Measurements from ENCODE around the gene ZNF396. TPM values are rescaled to one million over a fixed set of nuclear protein-coding genes. Genes with fewer than 3 reads are reported as not detected.
A peak's percentile ranks its signal among the peaks of the same experiment; 100 is the strongest.

ZNF396 gene
- total RNA-seq, 1 experiment from 2014 or later = 1.4 TPM

GRCh38 chr18:35355140-35355618 lies 22.0 kb downstream of the ZNF396 start:
- Histone ChIP-seq H3K9me3 (ENCODE audit: low read length) (peaks cover 14% of the 10 kb centered on the region), H2AFZ (ENCODE audit: low read length) (peak overlapping the region; percentile 79; the same call in 1 of the 2 replicates), H3K9ac (ENCODE audit: low read length) (no peak overlapping the region), H3K4me3 (ENCODE audit: low read length) (no peak overlapping the region), H4K20me1 (ENCODE audit: insufficient read depth, low read depth, low read length) (no peaks in the 10 kb centered on the region), H3K79me2 (ENCODE audit: low read length) (no peaks in the 10 kb centered on the region), H3K27ac (ENCODE audit: low read length) (no peak overlapping the region), H3K4me2 (ENCODE audit: low read depth, low read length, poor library complexity, severe bottlenecking) (peak overlapping the region; percentile 22), H3K27me3 (ENCODE audit: low read length) (no peaks in the 10 kb centered on the region), H3K36me3 (ENCODE audit: insufficient read depth, low read length) (no peaks in the 10 kb centered on the region), H3K9me2 (replicated peaks; ENCODE audit: insufficient read depth, low read length) (no peaks in the 10 kb centered on the region), H3K4me1 (ENCODE audit: low read length) (peaks cover 6% of the 10 kb centered on the region)
- DNase-seq = peak; percentile 90

DNA sequence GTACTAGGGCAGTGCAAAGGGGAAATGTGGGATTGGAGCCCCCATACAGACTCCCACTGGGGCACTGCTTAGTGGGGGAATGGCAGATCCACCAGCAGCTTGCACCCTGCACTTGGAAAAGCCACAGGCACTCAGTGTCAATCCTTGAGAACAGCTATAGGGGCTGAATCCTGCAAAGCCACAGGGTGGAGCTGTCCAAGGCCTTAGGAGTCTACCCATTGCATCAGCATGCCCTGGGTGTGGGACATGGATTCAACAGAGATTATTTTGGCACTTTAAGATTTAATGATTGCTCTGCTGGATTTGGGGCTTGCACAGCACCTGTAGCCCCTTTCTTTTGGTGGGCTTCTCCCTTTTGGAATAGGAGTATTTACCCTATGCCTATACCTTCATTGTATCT lies 24.4 kb downstream of the ZNF396 start:
- no peak overlapping the region for H3K4me3 ChIP-seq (ENCODE audit: low read length)
- no peaks in the 10 kb centered on the region for H3K27me3 ChIP-seq (ENCODE audit: low read length)
- no peaks in the 10 kb centered on the region for H3K9me2 ChIP-seq (replicated peaks; ENCODE audit: insufficient read depth, low read length)
- peaks cover 14% of the 10 kb centered on the region for H3K9me3 ChIP-seq (ENCODE audit: low read length)
- no peaks in the 10 kb centered on the region for H3K36me3 ChIP-seq (ENCODE audit: insufficient read depth, low read length)
- H3K27ac ChIP-seq (ENCODE audit: low read length) = no peak overlapping the region
- no peak overlapping the region for H3K9ac ChIP-seq (ENCODE audit: low read length)
- no peak for DNase-seq
- H3K4me2 ChIP-seq (ENCODE audit: low read depth, low read length, poor library complexity, severe bottlenecking) = no peak overlapping the region
- no peak overlapping the region for H2AFZ ChIP-seq (ENCODE audit: low read length)
- H4K20me1 ChIP-seq (ENCODE audit: insufficient read depth, low read depth, low read length) = no peaks in the 10 kb centered on the region
- no peaks in the 10 kb centered on the region for H3K79me2 ChIP-seq (ENCODE audit: low read length)
- peaks cover 6% of the 10 kb centered on the region for H3K4me1 ChIP-seq (ENCODE audit: low read length)

DNA sequence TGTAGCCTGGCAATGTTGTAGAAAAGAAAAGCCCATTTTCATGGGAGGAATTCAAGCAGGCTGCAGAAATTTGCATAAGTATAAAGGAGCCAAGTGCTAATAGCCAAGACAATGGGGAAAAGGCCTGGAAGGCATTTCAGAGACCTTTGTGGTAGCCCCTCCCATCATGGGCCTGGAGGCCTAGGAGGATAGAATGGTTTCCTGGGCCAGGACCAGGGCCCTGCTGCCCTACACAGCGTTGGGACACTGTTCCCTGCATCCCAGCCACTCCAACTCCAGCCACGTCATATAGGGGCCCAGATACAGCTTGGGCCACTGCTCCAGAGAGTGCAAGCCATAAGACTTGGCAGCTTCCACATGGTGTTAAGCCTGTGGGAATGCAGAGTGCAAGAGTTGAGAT lies 24.9 kb downstream of the ZNF396 start:
- H2AFZ ChIP-seq (ENCODE audit: low read length) = no peak overlapping the region
- H3K9ac ChIP-seq (ENCODE audit: low read length) = no peak overlapping the region
- H3K9me3 ChIP-seq (ENCODE audit: low read length) = peaks cover 14% of the 10 kb centered on the region
- H3K4me1 ChIP-seq (ENCODE audit: low read length) = peaks cover 6% of the 10 kb centered on the region
- DNase-seq = no peak
- no peak overlapping the region for H3K27ac ChIP-seq (ENCODE audit: low read length)
- no peaks in the 10 kb centered on the region for H3K36me3 ChIP-seq (ENCODE audit: insufficient read depth, low read length)
- H4K20me1 ChIP-seq (ENCODE audit: insufficient read depth, low read depth, low read length) = no peaks in the 10 kb centered on the region
- H3K79me2 ChIP-seq (ENCODE audit: low read length) = no peaks in the 10 kb centered on the region
- H3K4me2 ChIP-seq (ENCODE audit: low read depth, low read length, poor library complexity, severe bottlenecking) = no peak overlapping the region
- H3K27me3 ChIP-seq (ENCODE audit: low read length) = no peaks in the 10 kb centered on the region
- no peak overlapping the region for H3K4me3 ChIP-seq (ENCODE audit: low read length)
- no peaks in the 10 kb centered on the region for H3K9me2 ChIP-seq (replicated peaks; ENCODE audit: insufficient read depth, low read length)

GRCh38 chr18:35348001-35348400 lies 29.1 kb downstream of the ZNF396 start:
- H3K9me2 ChIP-seq (replicated peaks; ENCODE audit: insufficient read depth, low read length) = no peaks in the 10 kb centered on the region
- peaks cover 6% of the 10 kb centered on the region for H3K36me3 ChIP-seq (ENCODE audit: insufficient read depth, low read length)
- peaks cover 8% of the 10 kb centered on the region for H3K9me3 ChIP-seq (ENCODE audit: low read length)
- no peak overlapping the region for H2AFZ ChIP-seq (ENCODE audit: low read length)
- DNase-seq = no peak
- no peaks in the 10 kb centered on the region for H3K27me3 ChIP-seq (ENCODE audit: low read length)
- no peak overlapping the region for H3K27ac ChIP-seq (ENCODE audit: low read length)
- H4K20me1 ChIP-seq (ENCODE audit: insufficient read depth, low read depth, low read length) = peaks cover 8% of the 10 kb centered on the region
- peaks cover 17% of the 10 kb centered on the region for H3K79me2 ChIP-seq (ENCODE audit: low read length)
- peaks cover 21% of the 10 kb centered on the region for H3K4me1 ChIP-seq (ENCODE audit: low read length)
- H3K9ac ChIP-seq (ENCODE audit: low read length) = no peak overlapping the region
- H3K4me2 ChIP-seq (ENCODE audit: low read depth, low read length, poor library complexity, severe bottlenecking) = no peak overlapping the region
- H3K4me3 ChIP-seq (ENCODE audit: low read length) = no peak overlapping the region

GRCh38 chr18:35345950-35346349 lies 31.2 kb downstream of the ZNF396 start:
- no peak overlapping the region for H3K4me3 ChIP-seq (ENCODE audit: low read length)
- no peak overlapping the region for H3K27ac ChIP-seq (ENCODE audit: low read length)
- peaks cover 26% of the 10 kb centered on the region for H3K36me3 ChIP-seq (ENCODE audit: insufficient read depth, low read length)
- no peak for DNase-seq
- H4K20me1 ChIP-seq (ENCODE audit: insufficient read depth, low read depth, low read length) = peaks cover 14% of the 10 kb centered on the region
- no peak overlapping the region for H3K4me2 ChIP-seq (ENCODE audit: low read depth, low read length, poor library complexity, severe bottlenecking)
- H3K9me2 ChIP-seq (replicated peaks; ENCODE audit: insufficient read depth, low read length) = no peaks in the 10 kb centered on the region
- H3K27me3 ChIP-seq (ENCODE audit: low read length) = no peaks in the 10 kb centered on the region
- H3K9ac ChIP-seq (ENCODE audit: low read length) = no peak overlapping the region
- H3K79me2 ChIP-seq (ENCODE audit: low read length) = peaks cover 38% of the 10 kb centered on the region
- peaks cover 24% of the 10 kb centered on the region for H3K4me1 ChIP-seq (ENCODE audit: low read length)
- no peaks in the 10 kb centered on the region for H3K9me3 ChIP-seq (ENCODE audit: low read length)
- H2AFZ ChIP-seq (ENCODE audit: low read length) = peak overlapping the region; percentile 61; the same call in 1 of the 2 replicates

DNA sequence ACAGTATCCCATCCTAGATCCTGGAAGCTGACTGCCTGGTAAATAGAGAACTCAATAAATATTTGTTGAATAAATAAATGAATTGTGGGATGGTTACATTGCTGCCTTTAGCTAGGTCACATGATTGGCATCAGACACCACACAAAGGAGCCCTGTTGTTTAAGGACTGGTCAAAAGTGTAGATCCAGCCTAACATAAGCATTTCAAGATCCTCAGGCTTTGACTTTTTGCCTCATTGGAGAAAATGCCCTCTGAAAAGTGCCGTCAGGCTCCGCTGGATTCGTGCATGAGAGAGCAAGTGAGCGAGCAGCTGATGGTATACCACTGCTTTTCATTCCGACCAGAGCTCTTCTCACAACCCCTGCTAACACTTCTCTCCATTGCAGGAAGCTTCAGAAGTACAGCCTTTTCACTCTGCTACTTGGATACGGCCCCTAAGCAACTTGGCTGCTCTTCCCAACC lies 31.6 kb downstream of the ZNF396 start:
- Histone ChIP-seq H2AFZ (ENCODE audit: low read length) (peak overlapping the region; percentile 61; the same call in 1 of the 2 replicates), H4K20me1 (ENCODE audit: insufficient read depth, low read depth, low read length) (peaks cover 14% of the 10 kb centered on the region), H3K4me2 (ENCODE audit: low read depth, low read length, poor library complexity, severe bottlenecking) (peak overlapping the region; percentile 90)

DNA sequence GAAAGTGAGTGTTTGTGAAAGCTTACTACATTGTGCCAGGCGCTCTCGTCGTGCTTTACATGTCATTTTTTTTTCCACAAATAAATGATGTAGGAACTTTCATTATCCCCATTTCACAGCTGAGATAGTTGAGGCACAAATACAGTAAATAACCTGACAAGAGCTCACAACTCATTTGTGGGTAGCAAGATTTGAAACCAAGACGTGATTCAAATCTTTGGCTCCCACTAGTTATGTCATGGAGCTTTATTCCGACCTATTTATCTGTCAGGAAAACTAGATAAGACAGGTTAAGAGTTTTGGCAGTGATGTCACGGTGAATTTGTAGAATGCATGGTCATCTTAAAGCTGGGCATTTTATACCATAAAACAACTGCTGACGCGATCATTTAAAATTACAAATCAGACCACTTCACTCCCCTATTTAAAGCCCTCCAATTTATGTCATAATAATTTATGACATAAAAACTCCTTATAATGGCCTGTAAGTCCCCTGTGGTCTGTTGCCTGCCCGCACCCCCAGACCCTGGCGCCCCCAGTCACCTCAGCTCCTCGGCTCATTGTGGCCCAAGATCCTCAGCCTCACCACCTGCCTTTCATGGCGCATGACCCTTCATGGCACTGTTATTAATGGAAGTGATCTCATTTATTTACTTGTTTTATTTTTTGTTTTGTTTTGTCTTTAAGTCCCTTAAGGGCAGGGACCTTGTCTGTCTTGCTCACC lies 32.2 kb downstream of the ZNF396 start:
- Histone ChIP-seq H3K9ac (ENCODE audit: low read length) (peak overlapping the region; percentile 98), H4K20me1 (ENCODE audit: insufficient read depth, low read depth, low read length) (peaks cover 14% of the 10 kb centered on the region), H3K9me3 (ENCODE audit: low read length) (no peaks in the 10 kb centered on the region), H2AFZ (ENCODE audit: low read length) (peak overlapping the region; percentile 98), H3K4me2 (ENCODE audit: low read depth, low read length, poor library complexity, severe bottlenecking) (peak overlapping the region; percentile 90), H3K79me2 (ENCODE audit: low read length) (peaks cover 48% of the 10 kb centered on the region), H3K4me1 (ENCODE audit: low read length) (peaks cover 24% of the 10 kb centered on the region), H3K27ac (ENCODE audit: low read length) (peak overlapping the region; percentile 89), H3K27me3 (ENCODE audit: low read length) (no peaks in the 10 kb centered on the region), H3K36me3 (ENCODE audit: insufficient read depth, low read length) (peaks cover 36% of the 10 kb centered on the region), H3K4me3 (ENCODE audit: low read length) (peak overlapping the region; percentile 92), H3K9me2 (replicated peaks; ENCODE audit: insufficient read depth, low read length) (no peaks in the 10 kb centered on the region)
- DNase-seq = no peak

More for the DNA sequence above, 31.6 kb downstream of the ZNF396 start:
- Histone ChIP-seq H3K9me2 (replicated peaks; ENCODE audit: insufficient read depth, low read length) (no peaks in the 10 kb centered on the region), H3K27ac (ENCODE audit: low read length) (no peak overlapping the region), H3K4me1 (ENCODE audit: low read length) (peaks cover 24% of the 10 kb centered on the region), H3K79me2 (ENCODE audit: low read length) (peaks cover 42% of the 10 kb centered on the region), H3K36me3 (ENCODE audit: insufficient read depth, low read length) (peaks cover 30% of the 10 kb centered on the region), H3K9me3 (ENCODE audit: low read length) (no peaks in the 10 kb centered on the region), H3K9ac (ENCODE audit: low read length) (no peak overlapping the region), H3K27me3 (ENCODE audit: low read length) (no peaks in the 10 kb centered on the region), H3K4me3 (ENCODE audit: low read length) (no peak overlapping the region)
- DNase-seq = no peak

DNA sequence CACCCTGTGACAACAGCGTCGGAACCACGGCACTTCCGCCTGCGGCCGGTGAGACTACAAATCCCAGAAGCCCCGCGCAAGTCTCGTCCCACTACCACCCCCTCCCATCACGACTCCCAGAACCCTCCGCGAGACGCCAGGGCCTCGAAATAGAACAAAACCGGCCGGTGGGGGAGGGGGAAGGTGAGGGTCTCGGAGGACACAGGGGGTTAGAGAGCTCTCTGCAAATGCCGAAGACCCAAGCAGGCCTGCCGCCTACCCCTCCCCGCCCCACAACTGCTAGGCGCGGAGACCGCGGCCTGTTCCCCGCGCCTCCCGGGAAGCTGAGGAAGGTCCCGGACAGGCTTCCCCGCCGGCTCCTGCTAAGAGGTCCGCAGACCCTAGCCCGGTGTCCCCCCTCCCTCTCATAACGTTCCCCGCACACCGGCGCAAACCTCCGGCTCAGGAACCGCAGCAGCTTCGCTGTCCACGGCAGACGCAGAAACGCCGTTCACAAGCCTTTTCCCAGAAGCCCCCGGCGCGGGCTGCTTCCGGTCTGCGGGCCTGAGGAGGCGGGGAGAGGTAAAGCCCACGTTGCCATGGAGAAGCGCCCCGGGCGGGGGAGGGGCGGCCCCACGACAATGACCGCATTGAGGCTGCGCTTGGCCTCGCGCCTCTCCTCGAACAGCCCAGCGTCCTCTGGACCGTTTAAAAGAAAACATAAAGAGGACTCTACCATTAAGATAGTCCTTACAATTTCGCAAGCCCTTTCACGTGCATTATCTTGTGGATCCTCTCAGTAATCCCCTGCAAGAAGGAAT lies 33.0 kb downstream of the ZNF396 start, which contains the start of gene ZNF24:
TSS of gene ZNF24 (minus strand) at position 485 of the 800 bp plus-strand sequence. CDS start 3,770 bp downstream, outside the sequence.
- Histone ChIP-seq H3K4me1 (ENCODE audit: low read length) (peaks cover 24% of the 10 kb centered on the region), H3K4me3 (ENCODE audit: low read length) (peak within 1 kb of the TSS; percentile 92), H3K9ac (ENCODE audit: low read length) (peak within 1 kb of the TSS; percentile 98), H3K27ac (ENCODE audit: low read length) (peak within 1 kb of the TSS; percentile 89), H2AFZ (ENCODE audit: low read length) (peak within 1 kb of the TSS; percentile 98), H3K9me3 (ENCODE audit: low read length) (no peaks in the 10 kb centered on the region), H3K79me2 (ENCODE audit: low read length) (peaks cover 56% of the 10 kb centered on the region), H3K27me3 (ENCODE audit: low read length) (no peaks in the 10 kb centered on the region), H4K20me1 (ENCODE audit: insufficient read depth, low read depth, low read length) (peaks cover 14% of the 10 kb centered on the region), H3K9me2 (replicated peaks; ENCODE audit: insufficient read depth, low read length) (no peaks in the 10 kb centered on the region), H3K36me3 (ENCODE audit: insufficient read depth, low read length) (peaks cover 44% of the 10 kb centered on the region), H3K4me2 (ENCODE audit: low read depth, low read length, poor library complexity, severe bottlenecking) (peak within 1 kb of the TSS; percentile 90)
- DNase-seq = peak; percentile 98
